Uterus (tissue), 4 donors: ENCODE data around the gene TNFRSF18. TPM values are rescaled to one million over a fixed set of nuclear protein-coding genes. Genes with fewer than 3 reads are reported as not detected.

Experiments used
- DNase-seq, 2 donors: peaks; one replicate each; pipeline ENCODE4 v3.0.0-alpha.2; 2019 to 2020
- H3K27ac ChIP-seq, 2 donors: fragments of 200-600 bp; sonication (generic); 1 replicate in 1 of 2; 2 replicates in 1 of 2; pipeline ENCODE4 v1.5.1; 2016 to 2018
- H3K27me3 ChIP-seq, 2 donors: fragments of 200-600 bp; sonication (generic); one replicate each; pipeline ENCODE4 v1.5.1; 2018 to 2019; ENCODE audit warnings: control low read depth in 1 of 2
- H3K36me3 ChIP-seq, 2 donors: fragments of 200-600 bp; sonication (generic); one replicate each; pipeline ENCODE4 v1.5.1; 2019; ENCODE audit warnings: control low read depth in 1 of 2
- H3K4me1 ChIP-seq, 2 donors: fragments of 200-600 bp; sonication (generic); one replicate each; pipeline ENCODE4 v1.5.1; 2018 to 2019; ENCODE audit warnings: control low read depth in 1 of 2
- H3K4me3 ChIP-seq, 2 donors: fragments of 200-600 bp; sonication (generic); 1 replicate in 1 of 2; 2 replicates in 1 of 2; pipeline ENCODE4 v1.5.1; 2018 to 2019; ENCODE audit warnings: mild to moderate bottlenecking in 1 of 2
- H3K9me3 ChIP-seq, 2 donors: fragments of 200-600 bp; sonication (generic); one replicate each; pipeline ENCODE4 v1.5.1; 2019; ENCODE audit warnings: control low read depth in 1 of 2
- CTCF ChIP-seq, 4 experiments: fragments of 200-600 bp in 2 of 4; fragments of 450-650 bp in 2 of 4; sonication (generic) in 2 of 4; IDR thresholded peaks; one replicate each; pipeline ENCODE4 v1.5.1; 2016 to 2019; ENCODE audit warnings: antibody characterized with exemption in 4 of 4, mild to moderate bottlenecking in 2 of 4, moderate library complexity in 1 of 4
- POLR2A ChIP-seq, 2 donors: fragments of 450-650 bp; IDR thresholded peaks; one replicate each; pipeline ENCODE4 v1.6.1; 2016; ENCODE audit warnings: antibody characterized with exemption in 2 of 2, mild to moderate bottlenecking in 1 of 2, moderate library complexity in 1 of 2
- intact Hi-C: fragments of 100-400 bp; cut with DNase I; formaldehyde crosslinking; loops from one replicate; pipeline ENCODE4 v1.15.1; 2023; ENCODE audit warnings: low total_unique reads
- total RNA-seq, 4 donors: library from RNA; depleted of rRNA in 3 of 4; stranded (reverse); fragments of >200 nt in 3 of 4; gene quantifications; one replicate each; pipeline versions ENCODE4 v1.1.0 to v1.2.4, GENCODE V29; 2014 to 2023
- donor health status: DM: yes; HTN: yes; CAD: no.

Gene TNFRSF18
- total RNA-seq, 4 donors from 2014 or later, result 0.37 to 2.6 TPM; not detected in 2

GRCh38 chr1:1171161-1171545, 35.2 kb downstream of the TNFRSF18 start:
- Histone ChIP-seq H3K9me3 (no peaks in the 10 kb centered on the region), H3K27me3 (peaks cover 10 to 19% of the 10 kb centered on the region in 2 donors), H3K4me1 (no peaks in the 10 kb centered on the region), H3K4me3 (no peak overlapping the region), H3K27ac (no peak overlapping the region), H3K36me3 (no peaks in the 10 kb centered on the region)
- DNase-seq, result no peak
- intact Hi-C loops, result no loop called here
- TF ChIP-seq POLR2A (IDR thresholded peaks at IDR 0.05) (no peak), CTCF (IDR thresholded peaks at IDR 0.05) (no peak)

GRCh38 chr1:1170215-1171091, 35.9 kb downstream of the TNFRSF18 start:
- DNase-seq, result no peak
- Histone ChIP-seq H3K9me3 (no peaks in the 10 kb centered on the region), H3K4me3 (no peak overlapping the region), H3K4me1 (no peaks in the 10 kb centered on the region), H3K27me3 (peaks cover 10 to 19% of the 10 kb centered on the region in 2 donors), H3K36me3 (no peaks in the 10 kb centered on the region), H3K27ac (no peak overlapping the region)
- intact Hi-C loops, result no loop called here
- TF ChIP-seq POLR2A (IDR thresholded peaks at IDR 0.05) (no peak), CTCF (IDR thresholded peaks at IDR 0.05) (no peak)

- H3K36me3 ChIP-seq, result no peaks in the 10 kb centered on the region
- H3K9me3 ChIP-seq, result no peaks in the 10 kb centered on the region
- H3K27me3 ChIP-seq, result peaks cover 10 to 17% of the 10 kb centered on the region in 2 donors
- no peak for DNase-seq
- H3K27ac ChIP-seq, result no peak overlapping the region
- intact Hi-C loops, result no loop called here
- TF ChIP-seq POLR2A (IDR thresholded peaks at IDR 0.05), result no peak
- TF ChIP-seq CTCF (IDR thresholded peaks at IDR 0.05), result no peak
- no peaks in the 10 kb centered on the region for H3K4me1 ChIP-seq
- H3K4me3 ChIP-seq, result no peak overlapping the region
Measured at GRCh38 chr1:1169429-1170214, 36.8 kb downstream of the TNFRSF18 start.

GRCh38 chr1:1168451-1169411, 37.7 kb downstream of the TNFRSF18 start:
- Histone ChIP-seq H3K27me3 (peaks cover 7 to 9% of the 10 kb centered on the region in 2 donors), H3K9me3 (no peaks in the 10 kb centered on the region), H3K4me3 (no peak overlapping the region), H3K36me3 (no peaks in the 10 kb centered on the region), H3K27ac (no peak overlapping the region), H3K4me1 (no peaks in the 10 kb centered on the region)
- no peak for TF ChIP-seq POLR2A (IDR thresholded peaks at IDR 0.05)
- TF ChIP-seq CTCF (IDR thresholded peaks at IDR 0.05), result no peak
- no peak for DNase-seq
- intact Hi-C loops, result no loop called here
